BLaER1 (cell line): ENCODE measurements around the gene CPA4.

Experiments used
- H3K27ac ChIP-seq: shearing (Covaris generic); formaldehyde crosslinking; 2 replicates; pipeline ENCODE4 v1.8.1; 2022
- H3K27me3 ChIP-seq: shearing (Covaris generic); formaldehyde crosslinking; 2 replicates; pipeline ENCODE4 v1.8.1; 2022
- H3K36me3 ChIP-seq: shearing (Covaris generic); formaldehyde crosslinking; 2 replicates; pipeline ENCODE4 v1.8.1; 2022
- H3K4me1 ChIP-seq: shearing (Covaris generic); formaldehyde crosslinking; 2 replicates; pipeline ENCODE4 v1.8.1; 2022
- H3K4me2 ChIP-seq: shearing (Covaris generic); formaldehyde crosslinking; 2 replicates; pipeline ENCODE4 v1.8.1; 2022
- H3K4me3 ChIP-seq: shearing (Covaris generic); formaldehyde crosslinking; 2 replicates; pipeline ENCODE4 v1.8.1; 2022
- H3K9ac ChIP-seq: shearing (Covaris generic); formaldehyde crosslinking; 2 replicates; pipeline ENCODE4 v1.8.1; 2022
- H3K9me3 ChIP-seq: shearing (Covaris generic); formaldehyde crosslinking; 2 replicates; pipeline ENCODE4 v1.8.1; 2022
- H4K20me1 ChIP-seq: shearing (Covaris generic); formaldehyde crosslinking; 2 replicates; pipeline ENCODE4 v1.8.1; 2022
- Cebpa-rat ChIP-seq: shearing (Covaris generic); IDR thresholded peaks from 2 replicates; pipeline ENCODE4 v1.8.1; 2022

CPA4 gene

DNA sequence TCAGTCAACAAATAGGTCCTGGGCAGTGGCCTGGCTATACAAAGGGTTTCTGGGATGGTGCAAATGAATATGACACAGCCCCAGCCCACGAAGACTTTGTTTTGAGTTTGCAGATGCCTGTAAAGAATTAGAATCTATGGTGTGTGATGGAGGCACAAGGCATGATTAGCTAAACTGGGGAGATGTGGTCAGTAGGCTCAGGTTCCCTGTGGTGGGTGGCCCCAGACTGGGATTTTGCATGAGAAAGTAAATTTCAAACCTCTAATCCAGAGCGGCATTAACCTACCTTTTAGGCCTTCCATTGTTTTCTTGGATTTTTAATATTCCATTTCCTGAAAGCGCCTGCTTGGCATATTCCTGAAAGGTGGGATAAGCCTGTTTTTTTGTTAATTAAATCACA lies 45.3 kb downstream of the CPA4 start:
- no peaks in the 10 kb centered on the region for H3K4me1 ChIP-seq
- no peak for TF ChIP-seq Cebpa-rat
- no peaks in the 10 kb centered on the region for H3K27me3 ChIP-seq
- H3K4me2 ChIP-seq = no peak overlapping the region
- no peaks in the 10 kb centered on the region for H4K20me1 ChIP-seq
- no peaks in the 10 kb centered on the region for H3K36me3 ChIP-seq
- H3K9ac ChIP-seq = no peak overlapping the region
- H3K27ac ChIP-seq = no peak overlapping the region
- no peaks in the 10 kb centered on the region for H3K9me3 ChIP-seq
- H3K4me3 ChIP-seq = no peak overlapping the region

DNA sequence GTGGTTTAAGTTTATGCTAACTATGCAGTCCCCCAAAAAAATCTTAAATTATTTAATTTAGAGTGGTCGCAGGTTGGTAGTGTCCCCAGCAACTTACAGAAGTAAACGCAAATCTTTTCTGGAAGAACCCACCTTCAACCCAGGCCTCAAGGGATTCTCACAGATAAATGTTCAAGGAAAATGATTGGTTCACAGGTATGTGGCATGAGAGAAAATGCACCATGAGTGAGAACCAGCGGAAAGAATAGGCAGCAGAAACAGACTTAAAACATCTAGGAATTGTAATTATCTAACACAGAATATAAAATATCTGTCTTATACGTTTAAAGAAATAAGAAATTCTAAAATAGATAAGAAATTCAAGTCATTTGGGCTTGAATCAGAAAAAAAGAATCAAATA lies 48.9 kb downstream of the CPA4 start:
- Histone ChIP-seq H3K4me3 (no peak overlapping the region), H3K4me2 (no peak overlapping the region), H4K20me1 (no peaks in the 10 kb centered on the region), H3K9ac (no peak overlapping the region), H3K9me3 (no peaks in the 10 kb centered on the region), H3K27ac (no peak overlapping the region), H3K4me1 (no peaks in the 10 kb centered on the region), H3K36me3 (no peaks in the 10 kb centered on the region), H3K27me3 (no peaks in the 10 kb centered on the region)
- TF ChIP-seq Cebpa-rat = no peak

DNA sequence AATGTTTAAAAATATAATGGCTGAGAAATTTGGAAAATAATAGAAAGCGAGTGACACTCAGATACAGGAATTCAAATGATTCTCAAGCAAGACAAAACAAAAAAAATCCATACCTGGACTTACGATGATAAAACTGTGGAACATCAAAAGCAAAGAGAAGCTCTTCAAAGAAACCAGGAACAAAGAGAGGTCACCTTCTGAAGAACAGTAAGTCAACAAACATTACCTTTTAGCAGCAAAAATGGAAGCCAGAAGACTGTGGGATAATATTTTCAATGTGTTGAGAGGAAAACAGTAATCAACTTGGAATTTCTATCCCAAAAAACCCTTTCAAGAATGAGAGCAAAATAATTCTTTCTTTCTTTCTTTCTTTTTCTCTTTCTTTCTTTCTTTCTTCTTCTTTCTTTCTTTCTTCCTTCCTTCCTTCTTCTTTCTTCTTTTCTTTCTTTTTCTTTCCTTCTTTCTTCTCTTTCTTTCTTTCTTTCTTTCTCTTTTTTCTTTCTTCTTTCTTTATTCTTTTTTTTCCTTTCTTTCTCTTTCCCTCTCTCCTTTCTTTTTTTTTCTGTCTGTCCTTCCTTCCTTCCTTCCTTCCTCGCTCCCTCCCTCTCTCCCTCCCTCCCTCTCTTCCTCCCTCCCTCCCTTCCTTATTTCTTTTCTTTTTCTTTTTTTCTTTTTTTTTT lies 49.9 kb downstream of the CPA4 start:
- H3K9ac ChIP-seq = no peak overlapping the region
- no peak for TF ChIP-seq Cebpa-rat
- H3K36me3 ChIP-seq = no peaks in the 10 kb centered on the region
- no peaks in the 10 kb centered on the region for H4K20me1 ChIP-seq
- no peaks in the 10 kb centered on the region for H3K9me3 ChIP-seq
- no peaks in the 10 kb centered on the region for H3K4me1 ChIP-seq
- no peak overlapping the region for H3K4me2 ChIP-seq
- no peak overlapping the region for H3K4me3 ChIP-seq
- H3K27ac ChIP-seq = no peak overlapping the region
- no peaks in the 10 kb centered on the region for H3K27me3 ChIP-seq

DNA sequence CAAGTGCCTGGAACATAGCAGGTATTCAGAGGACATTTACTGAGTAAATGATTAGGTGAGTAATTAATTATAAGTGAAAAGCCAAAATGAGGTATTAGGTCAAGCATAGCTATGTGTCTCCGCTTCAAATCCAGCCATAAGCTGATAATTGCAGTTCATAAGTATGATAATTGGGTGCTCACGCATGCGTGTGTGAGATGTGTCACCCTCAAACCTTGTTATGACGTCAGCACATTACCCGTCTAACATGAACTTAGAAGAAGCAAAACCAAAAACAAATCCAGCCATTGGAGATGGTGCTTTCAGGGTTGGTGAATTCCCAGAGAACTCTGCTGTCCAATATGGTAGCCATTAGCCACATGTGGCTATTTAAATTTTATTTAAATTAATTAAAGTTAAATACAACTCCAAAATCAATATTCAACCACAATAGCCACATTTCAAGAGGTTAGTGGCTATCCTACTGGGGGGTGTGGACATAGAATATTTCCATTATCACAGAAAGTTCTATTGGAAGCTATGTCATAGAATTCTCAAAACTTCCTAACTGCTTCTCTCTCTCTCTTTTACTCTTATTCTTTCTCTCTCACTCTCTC lies 51.4 kb downstream of the CPA4 start, which contains the start of gene CPA5:
Gene CPA5 (plus strand): TSS at position 546 of the 596 bp plus-strand sequence. CDS start 1,670 bp downstream, outside the sequence.
- no peak within 1 kb of the TSS for H3K9ac ChIP-seq
- no peak within 1 kb of the TSS for H3K4me2 ChIP-seq
- no peaks in the 10 kb centered on the region for H3K27me3 ChIP-seq
- no peaks in the 10 kb centered on the region for H3K9me3 ChIP-seq
- H3K27ac ChIP-seq = no peak within 1 kb of the TSS
- H4K20me1 ChIP-seq = no peaks in the 10 kb centered on the region
- H3K4me1 ChIP-seq = no peaks in the 10 kb centered on the region
- H3K4me3 ChIP-seq = no peak within 1 kb of the TSS
- H3K36me3 ChIP-seq = no peaks in the 10 kb centered on the region
- no peak for TF ChIP-seq Cebpa-rat

DNA sequence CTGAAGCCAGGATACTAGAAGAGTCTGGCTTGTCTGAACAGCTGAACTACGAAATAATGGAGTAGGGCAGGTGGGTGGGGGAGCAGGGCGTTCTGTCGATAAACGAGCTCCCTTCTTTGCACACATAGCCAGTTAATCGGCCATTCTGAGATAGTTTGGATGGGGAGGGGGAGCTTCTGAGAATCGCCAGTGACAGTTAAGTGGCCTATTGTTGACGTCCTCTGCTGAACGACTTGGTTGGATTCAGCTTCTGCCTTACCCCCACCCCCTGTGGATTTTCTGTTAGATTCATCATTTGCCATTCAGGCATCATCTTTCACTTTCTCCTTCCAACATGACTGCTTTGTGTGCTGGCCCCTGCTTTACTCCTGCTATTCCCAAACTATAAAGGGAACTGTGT lies 52.2 kb downstream of the CPA4 start:
- TF ChIP-seq Cebpa-rat = no peak
- peaks cover 6% of the 10 kb centered on the region for H3K4me1 ChIP-seq
- H3K27me3 ChIP-seq = no peaks in the 10 kb centered on the region
- no peak overlapping the region for H3K4me3 ChIP-seq
- H3K9me3 ChIP-seq = no peaks in the 10 kb centered on the region
- H3K4me2 ChIP-seq = no peak overlapping the region
- no peak overlapping the region for H3K27ac ChIP-seq
- H3K36me3 ChIP-seq = no peaks in the 10 kb centered on the region
- no peak overlapping the region for H3K9ac ChIP-seq
- no peaks in the 10 kb centered on the region for H4K20me1 ChIP-seq

DNA sequence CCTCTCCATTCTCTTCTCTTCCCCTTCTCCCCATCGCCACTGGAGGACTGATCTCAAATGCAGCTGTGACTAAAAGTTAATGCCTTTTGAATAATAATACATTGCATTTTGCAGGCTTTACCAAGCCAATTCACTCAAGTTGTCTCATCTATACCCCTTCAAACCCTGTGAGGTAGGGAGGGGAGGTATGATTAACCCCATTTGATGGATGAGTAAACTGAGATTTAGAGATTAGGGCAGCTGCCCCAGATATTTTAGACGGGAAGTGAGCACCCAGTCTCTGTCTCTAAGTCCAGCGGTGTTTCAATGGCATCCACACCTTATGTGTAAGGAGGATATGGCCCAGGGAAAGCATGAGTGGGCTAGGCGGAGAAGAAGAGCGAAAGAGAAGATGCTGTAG lies 52.8 kb downstream of the CPA4 start:
- Histone ChIP-seq H3K36me3 (no peaks in the 10 kb centered on the region), H3K4me3 (no peak overlapping the region), H3K4me1 (peaks cover 12% of the 10 kb centered on the region), H3K27me3 (no peaks in the 10 kb centered on the region), H3K9me3 (no peaks in the 10 kb centered on the region), H4K20me1 (no peaks in the 10 kb centered on the region), H3K9ac (no peak overlapping the region), H3K27ac (no peak overlapping the region), H3K4me2 (no peak overlapping the region)
- no peak for TF ChIP-seq Cebpa-rat

DNA sequence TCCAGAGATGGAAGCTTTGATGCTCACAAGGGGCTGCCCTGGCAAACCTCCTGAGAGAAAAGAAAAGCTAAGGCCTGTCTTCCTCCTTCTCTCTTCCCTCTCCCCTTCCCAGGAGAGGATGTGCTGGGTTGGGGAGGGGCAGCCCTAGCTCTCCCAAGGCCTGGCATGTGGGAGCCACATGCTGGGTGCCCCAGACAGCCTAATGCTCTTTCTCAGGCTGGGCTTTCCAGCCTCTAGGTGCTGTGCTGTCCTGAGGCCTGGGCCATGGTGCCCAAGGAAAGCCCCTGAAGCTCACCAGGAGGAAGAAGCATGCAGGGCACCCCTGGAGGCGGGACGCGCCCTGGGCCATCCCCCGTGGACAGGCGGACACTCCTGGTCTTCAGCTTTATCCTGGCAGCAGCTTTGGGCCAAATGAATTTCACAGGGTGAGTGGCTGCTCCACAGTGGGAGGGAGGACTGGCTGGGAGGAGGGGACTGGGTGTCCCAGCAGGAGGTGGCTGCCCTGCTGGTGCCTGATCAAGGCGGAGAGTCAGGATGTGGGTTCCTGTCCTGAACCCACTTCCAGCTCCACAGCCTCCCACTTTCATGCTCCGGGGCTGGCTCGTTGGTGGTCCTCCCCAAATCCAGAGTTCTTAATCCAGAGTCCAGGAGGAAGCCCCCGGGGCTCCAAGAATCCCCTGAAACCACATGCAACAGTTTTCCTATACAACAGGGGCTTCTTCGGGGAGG lies 53.4 kb downstream of the CPA4 start:
- H3K4me2 ChIP-seq = no peak overlapping the region
- no peak overlapping the region for H3K4me3 ChIP-seq
- no peak overlapping the region for H3K9ac ChIP-seq
- no peaks in the 10 kb centered on the region for H3K27me3 ChIP-seq
- no peaks in the 10 kb centered on the region for H4K20me1 ChIP-seq
- H3K4me1 ChIP-seq = peaks cover 18% of the 10 kb centered on the region
- TF ChIP-seq Cebpa-rat = no peak
- H3K9me3 ChIP-seq = no peaks in the 10 kb centered on the region
- H3K27ac ChIP-seq = no peak overlapping the region
- H3K36me3 ChIP-seq = no peaks in the 10 kb centered on the region

DNA sequence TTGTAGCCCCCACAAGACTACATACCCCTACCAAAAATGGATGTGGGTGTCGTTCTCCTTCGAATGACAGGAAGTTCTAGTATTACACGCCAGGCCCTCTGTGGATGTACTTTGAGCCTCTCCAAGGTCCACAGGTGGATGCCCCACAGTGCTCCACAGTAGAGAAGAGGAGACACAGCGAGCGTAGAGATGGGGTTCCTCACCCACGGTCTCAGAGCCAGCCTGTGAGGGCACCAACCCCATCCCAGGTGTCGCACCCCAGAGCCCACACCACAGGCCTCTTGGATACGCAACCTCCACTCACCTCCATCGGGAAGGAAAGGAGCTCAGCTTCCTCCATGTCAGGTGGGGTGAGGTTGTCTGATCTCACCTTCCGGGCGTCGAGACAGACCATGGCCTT lies 54.0 kb downstream of the CPA4 start:
- Histone ChIP-seq H3K9ac (no peak overlapping the region), H4K20me1 (no peaks in the 10 kb centered on the region), H3K4me3 (no peak overlapping the region), H3K9me3 (no peaks in the 10 kb centered on the region), H3K27me3 (no peaks in the 10 kb centered on the region), H3K4me2 (no peak overlapping the region), H3K4me1 (peaks cover 24% of the 10 kb centered on the region), H3K27ac (no peak overlapping the region), H3K36me3 (no peaks in the 10 kb centered on the region)
- no peak for TF ChIP-seq Cebpa-rat

DNA sequence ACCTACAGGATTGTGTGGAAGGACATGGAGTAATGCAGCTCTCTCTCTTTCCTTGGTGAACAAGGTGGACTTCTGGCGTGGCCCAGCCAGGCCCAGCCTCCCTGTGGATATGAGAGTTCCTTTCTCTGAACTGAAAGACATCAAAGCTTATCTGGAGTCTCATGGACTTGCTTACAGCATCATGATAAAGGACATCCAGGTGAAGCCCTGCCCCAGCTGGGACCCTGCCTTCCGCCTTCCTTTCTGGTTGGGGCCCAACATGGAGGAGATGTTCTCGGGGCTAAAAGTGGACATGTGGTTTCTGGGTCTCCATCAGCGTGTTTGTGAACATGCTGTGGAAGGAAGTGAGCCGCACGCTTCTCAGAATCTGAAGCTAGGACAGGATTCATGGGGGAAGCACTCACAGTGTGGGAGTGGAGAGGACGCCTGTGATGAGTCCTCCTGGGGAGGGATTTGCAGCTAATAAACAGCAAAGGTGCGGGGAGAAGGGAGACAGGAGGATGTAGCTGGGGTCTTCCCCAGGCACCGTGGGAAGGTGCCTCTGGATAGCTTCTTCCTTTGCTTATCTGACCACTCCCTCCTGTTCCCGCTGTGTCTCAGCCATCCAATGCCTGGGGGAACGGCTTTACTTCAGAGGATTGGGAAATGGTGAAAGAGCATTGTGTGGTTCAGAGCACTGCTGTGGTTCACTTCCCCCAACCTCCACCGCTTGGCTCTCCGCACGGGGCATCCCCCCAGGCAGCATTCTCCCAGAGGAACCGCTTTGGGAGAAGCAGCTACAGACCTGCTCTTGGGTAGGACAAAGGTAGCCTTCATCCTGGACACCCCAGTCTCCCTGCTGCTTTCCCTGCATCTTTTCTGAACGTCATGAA lies 57.2 kb downstream of the CPA4 start:
- no peak for TF ChIP-seq Cebpa-rat
- H3K27me3 ChIP-seq = no peaks in the 10 kb centered on the region
- H4K20me1 ChIP-seq = no peaks in the 10 kb centered on the region
- peaks cover 25% of the 10 kb centered on the region for H3K4me1 ChIP-seq
- no peaks in the 10 kb centered on the region for H3K36me3 ChIP-seq
- H3K9me3 ChIP-seq = no peaks in the 10 kb centered on the region
- H3K9ac ChIP-seq = no peak overlapping the region
- H3K4me3 ChIP-seq = no peak overlapping the region
- H3K27ac ChIP-seq = no peak overlapping the region
- peak overlapping the region; percentile 77 for H3K4me2 ChIP-seq
